GM13977 (cell line): ENCODE data around the gene PDGFB.

ENCODE experiments used
- DNase-seq: peaks from one replicate; pipeline ENCODE4 v3.0.0; 2012; ENCODE audit warnings: low spot score
- in situ Hi-C: fragments of 300-500 bp; cut with MboI; formaldehyde crosslinking; loops from one replicate; pipeline ENCODE4 v1.12.0; 2022; ENCODE audit warnings: low sequenced_read_pairs, low pct_unique_long_range_greater_than_20kb, mixed read lengths, inconsistent platforms; ENCODE audit not compliant: unreplicated experiment
- TF ChIP-seq, protein P1 (sequence below): IDR thresholded peaks from 2 replicates; pipeline ENCODE4 v1.5.1; 2012; ENCODE audit warnings: mild to moderate bottlenecking, control low read depth; ENCODE audit not compliant: insufficient read depth; ENCODE audit errors: extremely low read depth, missing control alignments

The PDGFB gene

GRCh38 chr22:39289975-39290720, 45.4 kb upstream of the PDGFB start:
- in situ Hi-C loops: no loop called here
- TF ChIP-seq, protein P1, sequence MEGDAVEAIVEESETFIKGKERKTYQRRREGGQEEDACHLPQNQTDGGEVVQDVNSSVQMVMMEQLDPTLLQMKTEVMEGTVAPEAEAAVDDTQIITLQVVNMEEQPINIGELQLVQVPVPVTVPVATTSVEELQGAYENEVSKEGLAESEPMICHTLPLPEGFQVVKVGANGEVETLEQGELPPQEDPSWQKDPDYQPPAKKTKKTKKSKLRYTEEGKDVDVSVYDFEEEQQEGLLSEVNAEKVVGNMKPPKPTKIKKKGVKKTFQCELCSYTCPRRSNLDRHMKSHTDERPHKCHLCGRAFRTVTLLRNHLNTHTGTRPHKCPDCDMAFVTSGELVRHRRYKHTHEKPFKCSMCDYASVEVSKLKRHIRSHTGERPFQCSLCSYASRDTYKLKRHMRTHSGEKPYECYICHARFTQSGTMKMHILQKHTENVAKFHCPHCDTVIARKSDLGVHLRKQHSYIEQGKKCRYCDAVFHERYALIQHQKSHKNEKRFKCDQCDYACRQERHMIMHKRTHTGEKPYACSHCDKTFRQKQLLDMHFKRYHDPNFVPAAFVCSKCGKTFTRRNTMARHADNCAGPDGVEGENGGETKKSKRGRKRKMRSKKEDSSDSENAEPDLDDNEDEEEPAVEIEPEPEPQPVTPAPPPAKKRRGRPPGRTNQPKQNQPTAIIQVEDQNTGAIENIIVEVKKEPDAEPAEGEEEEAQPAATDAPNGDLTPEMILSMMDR: no peak
- DNase-seq: no peak

DNA sequence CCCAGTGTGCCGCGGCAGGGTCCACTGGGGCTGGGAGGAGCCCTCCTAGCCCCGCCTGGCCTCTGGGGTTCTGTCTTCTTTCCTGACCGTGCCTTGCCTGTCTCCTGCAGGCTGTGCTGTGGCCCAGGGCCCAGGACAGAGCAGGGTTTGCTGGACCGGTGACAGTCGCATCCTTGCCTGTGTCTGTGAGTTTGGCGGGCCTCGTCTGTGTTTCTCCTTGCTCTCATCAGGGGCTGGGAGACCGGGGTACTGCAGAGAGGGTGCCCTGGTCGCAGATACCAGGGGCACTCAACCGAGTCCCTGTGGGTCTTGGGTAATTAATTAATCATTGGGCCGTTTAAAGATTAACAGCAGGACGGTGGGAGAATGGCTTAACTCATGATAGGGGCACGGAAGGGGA, 44.8 kb upstream of the PDGFB start:
- TF ChIP-seq, protein P1: no peak
- in situ Hi-C loops: no loop called here
- DNase-seq: no peak

- TF ChIP-seq, protein P1: no peak
- DNase-seq: no peak
These were observed 43.5 kb upstream of the PDGFB start for GRCh38 chr22:39288135-39288898.

GRCh38 chr22:39287076-39287725, 42.4 kb upstream of the PDGFB start:
- in situ Hi-C loops: no loop called here
- TF ChIP-seq, protein P1: peak; percentile 16
- DNase-seq: peak; percentile 71

More at GRCh38 chr22:39288135-39288898, 43.5 kb upstream of the PDGFB start:
- in situ Hi-C loops: no loop called here

- in situ Hi-C loops: no loop called here
- no peak for DNase-seq
- TF ChIP-seq, protein P1: no peak
These were observed 40.2 kb upstream of the PDGFB start for GRCh38 chr22:39284983-39285382.

- in situ Hi-C loops: no loop called here
- TF ChIP-seq, protein P1: no peak
- no peak for DNase-seq
These were observed 39.6 kb upstream of the PDGFB start for GRCh38 chr22:39284142-39284980.
